GM21447 (cell line): ENCODE measurements around the gene ETV6.

Source experiments
- ATAC-seq: cut with Tn5 transposase; IDR thresholded peaks from one replicate; pipeline ENCODE4 v1.9.1; 2021; ENCODE audit not compliant: unreplicated experiment

The ETV6 gene

GRCh38 chr12:11756022-11756421 is 106.5 kb downstream of the ETV6 start:
- no peak for ATAC-seq

GRCh38 chr12:11756523-11756922 is 107.0 kb downstream of the ETV6 start:
- ATAC-seq = no peak

GRCh38 chr12:11757095-11757494 is 107.6 kb downstream of the ETV6 start:
- no peak for ATAC-seq

GRCh38 chr12:11757531-11757930 is 108.1 kb downstream of the ETV6 start:
- no peak for ATAC-seq

- ATAC-seq = no peak
These were observed 108.6 kb downstream of the ETV6 start for GRCh38 chr12:11758087-11758486.

DNA sequence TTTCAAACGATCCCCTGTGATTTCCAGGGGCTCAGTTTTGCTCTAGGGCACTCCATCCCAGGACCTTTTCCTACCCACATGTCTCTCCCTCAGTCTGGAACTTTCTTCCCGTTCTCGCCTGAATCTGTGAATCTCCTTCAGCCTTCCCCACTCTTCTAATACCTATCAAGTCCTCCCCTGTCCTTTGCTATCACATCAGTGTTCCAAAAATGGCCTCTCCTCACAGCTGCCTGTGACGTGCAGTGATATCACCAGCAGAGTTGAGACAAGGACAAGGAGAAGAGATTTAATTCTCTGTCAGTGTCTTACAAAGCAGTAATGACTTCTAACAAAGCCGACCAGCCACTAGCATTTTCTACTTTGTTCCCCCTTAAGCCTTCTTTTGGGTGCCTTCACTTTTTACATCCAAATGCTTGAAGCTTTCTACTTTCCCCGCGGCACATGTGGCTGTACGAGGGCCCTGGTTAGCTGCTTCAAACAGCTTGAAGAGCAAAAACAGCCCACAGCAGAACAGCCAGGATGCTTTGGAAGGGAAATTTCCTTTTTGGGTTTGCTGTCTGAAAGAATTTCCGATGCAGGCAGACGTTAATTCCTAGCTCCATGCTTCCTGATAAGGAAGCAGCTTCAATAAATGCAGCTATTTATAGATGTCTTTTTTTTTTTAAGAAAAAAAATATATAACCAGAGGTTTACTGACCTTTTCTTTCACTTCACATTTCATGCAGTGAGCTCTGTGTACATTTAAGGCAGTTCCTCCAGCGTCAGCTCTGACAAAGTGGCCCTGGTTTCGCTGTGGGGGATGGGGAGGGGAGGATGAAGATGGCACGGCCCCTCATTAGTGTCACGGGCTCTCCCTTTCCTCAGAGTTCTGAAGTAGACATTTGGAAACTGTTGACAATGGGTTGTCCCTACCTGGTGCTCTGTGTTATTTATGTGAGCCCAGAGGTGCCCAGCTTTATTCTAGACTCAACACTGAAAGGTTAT is 109.3 kb downstream of the ETV6 start:
- ATAC-seq = peak; percentile 39

DNA sequence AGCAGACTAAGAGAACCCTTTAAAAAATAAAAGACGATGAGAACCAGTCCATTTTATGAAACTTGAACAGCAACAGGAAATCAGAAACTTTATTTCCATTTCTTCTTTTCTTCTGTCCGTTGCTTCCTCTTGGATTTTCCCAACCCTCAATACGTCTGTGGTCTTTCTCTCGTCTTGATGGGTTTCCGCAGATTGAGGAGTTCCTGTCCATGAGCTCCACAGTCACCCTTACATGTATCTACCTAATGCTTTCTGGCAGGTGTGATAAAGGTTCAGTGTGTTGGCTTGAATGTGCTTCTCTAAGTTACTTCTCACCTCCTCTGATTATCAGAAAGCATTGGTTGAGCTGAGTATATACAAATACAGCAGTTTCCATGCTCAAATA is 110.0 kb downstream of the ETV6 start:
- ATAC-seq = no peak

- no peak for ATAC-seq
These were observed 110.4 kb downstream of the ETV6 start for GRCh38 chr12:11759899-11760298.

DNA sequence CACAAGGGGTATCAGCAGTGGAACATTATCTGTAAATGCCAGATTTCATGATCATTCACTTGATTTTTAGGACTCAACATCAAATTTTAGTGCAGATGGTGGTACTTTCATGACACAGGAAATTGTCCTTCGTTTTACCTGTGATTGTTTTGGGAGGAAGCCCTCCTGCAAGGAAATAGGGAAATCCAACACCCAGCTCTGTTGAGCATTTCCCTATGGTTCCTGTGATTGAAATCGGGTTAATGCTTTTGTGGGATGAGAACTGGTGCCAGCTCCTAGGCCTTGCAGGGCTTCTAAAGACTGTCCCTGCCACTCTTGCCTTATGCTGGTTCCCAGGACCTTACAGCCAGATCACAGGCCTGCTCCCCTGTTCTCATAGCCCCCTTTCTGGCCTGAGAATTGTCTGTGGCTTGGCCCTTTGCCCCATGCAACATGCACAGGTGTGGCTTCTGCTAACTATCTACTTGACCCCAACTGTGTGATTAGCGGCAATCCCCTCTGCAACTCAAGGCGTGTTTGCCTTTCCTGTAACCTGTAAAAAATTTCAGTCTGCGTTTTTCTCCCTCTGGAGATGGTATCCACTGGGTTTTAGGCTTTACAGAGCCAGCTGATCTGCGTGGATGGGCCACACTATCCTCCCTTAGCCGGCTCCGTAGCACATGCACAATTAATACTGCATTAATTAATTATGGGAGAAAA is 112.5 kb downstream of the ETV6 start:
- ATAC-seq = peak; percentile 53

GRCh38 chr12:11762723-11763326 is 113.4 kb downstream of the ETV6 start:
- peak; percentile 33 for ATAC-seq

GRCh38 chr12:11763760-11764520 is 114.5 kb downstream of the ETV6 start:
- no peak for ATAC-seq

DNA sequence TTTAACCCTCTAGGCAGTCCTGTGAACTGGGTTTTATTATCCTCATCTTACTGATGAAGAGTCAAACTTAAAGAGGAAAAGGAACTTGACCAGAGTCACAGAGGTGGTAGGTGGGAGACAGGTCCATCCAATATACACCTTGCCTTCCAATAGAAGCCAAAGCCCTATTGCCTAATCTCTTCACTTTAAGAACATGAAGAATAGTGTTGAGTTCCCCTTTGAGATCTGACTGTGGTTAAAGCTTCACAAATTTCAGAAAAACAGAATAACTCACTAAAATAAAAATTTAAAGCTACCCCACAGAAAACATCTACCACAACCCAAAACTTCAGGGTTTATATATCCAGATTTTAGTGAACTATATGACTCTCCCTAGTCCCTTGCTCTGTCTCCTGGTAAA is 115.4 kb downstream of the ETV6 start:
- ATAC-seq = no peak

DNA sequence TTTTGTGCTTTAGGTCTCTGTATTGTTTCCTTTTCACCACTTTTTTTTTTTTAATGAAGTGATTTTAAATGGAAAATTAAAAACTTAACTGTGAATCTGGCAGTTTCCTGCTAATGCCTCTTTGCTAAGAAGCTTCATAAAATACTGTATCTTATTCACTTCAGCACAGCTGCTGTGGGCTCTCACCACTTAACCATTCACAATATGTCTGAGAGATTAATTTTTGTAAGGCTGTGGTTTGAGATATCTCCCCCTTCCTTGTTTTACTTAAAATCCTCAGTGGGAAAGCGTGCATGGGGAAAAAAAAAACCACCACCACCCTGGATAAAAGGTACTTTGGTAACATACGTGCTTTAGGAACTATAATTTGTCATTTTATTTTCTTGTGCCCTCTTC is 115.9 kb downstream of the ETV6 start:
- no peak for ATAC-seq

DNA sequence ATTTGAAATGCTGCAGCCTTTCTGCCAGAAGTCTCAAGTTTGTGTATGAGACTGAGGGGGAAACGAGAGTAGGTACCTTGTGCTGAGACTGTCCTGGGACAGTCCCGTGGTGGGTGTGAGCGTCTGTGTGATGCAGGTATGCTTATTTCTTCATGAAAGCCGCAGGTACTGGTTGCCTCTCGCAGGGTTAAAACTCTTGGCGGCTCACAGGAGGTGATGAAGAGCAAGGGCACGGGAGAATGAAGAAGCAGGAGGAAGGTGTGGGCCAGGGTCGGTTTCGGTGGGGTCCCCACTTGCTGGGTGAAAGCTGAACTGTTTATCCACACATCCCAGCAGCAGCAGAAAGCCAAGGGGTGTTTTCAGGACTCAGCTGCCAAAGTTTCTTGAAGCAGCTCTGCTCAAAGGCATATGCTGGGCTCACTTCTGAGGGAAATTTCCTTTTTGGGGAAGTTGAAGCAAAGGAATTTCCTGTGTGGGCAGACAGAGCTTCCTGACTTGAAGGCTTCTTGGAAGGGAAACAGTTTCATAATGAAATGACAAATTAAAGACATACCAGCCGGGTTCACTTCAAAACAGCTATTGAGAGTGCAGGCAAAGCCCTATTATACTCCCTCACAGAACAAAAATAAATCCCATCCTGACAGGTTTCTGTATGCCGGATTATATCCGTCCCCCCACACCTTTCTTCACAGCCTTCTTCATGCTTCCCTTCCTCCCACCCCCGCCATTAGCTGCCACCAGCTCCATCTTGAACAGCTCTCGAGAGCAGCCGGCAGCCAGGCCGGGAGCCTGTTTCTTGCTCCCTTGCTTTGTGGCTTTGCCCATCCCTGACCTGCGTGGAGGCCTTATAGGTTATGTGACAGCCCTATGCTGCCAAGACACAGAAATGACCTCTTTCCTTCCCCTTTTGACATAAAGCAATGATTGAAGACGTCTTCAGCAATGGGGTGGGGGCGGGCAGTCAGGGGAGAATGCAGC is 116.6 kb downstream of the ETV6 start:
- ATAC-seq = peak; percentile 60

DNA sequence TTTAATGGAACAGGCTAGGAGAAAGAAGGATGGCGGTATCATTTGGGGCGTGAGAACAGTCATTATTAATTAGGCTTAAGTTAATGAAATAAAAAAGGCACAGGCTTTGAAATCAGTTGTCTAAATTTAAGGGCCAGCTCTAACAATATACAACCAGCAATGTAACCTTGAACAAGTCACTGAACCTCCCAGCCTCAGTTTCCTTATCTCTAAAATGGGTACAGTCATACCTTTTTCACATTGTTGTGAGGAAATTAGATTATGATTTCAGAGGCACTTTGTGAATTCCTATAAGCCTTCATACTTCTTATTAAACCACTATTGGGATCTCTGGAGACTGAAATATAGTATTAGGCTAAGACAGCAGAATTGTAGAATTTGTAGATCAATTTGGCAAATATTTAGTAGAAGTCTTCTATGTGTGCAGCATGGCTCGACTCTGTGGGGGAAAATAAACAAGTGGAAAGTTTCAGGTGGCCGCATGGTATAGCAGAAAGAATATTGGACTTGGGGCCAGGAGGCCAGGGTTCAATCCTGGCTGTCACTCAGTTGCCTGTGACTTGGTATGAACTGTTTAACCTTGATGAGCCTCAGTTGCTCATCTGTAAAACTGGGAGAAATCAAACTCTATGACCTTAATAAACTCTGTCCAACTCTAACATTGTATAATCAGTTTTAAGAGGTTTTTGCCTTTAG is 117.7 kb downstream of the ETV6 start:
- no peak for ATAC-seq

- no peak for ATAC-seq
These were observed 118.3 kb downstream of the ETV6 start for GRCh38 chr12:11767798-11768197.

GRCh38 chr12:11768233-11768965 is 118.9 kb downstream of the ETV6 start:
- no peak for ATAC-seq

- no peak for ATAC-seq
These were observed 120.4 kb downstream of the ETV6 start for GRCh38 chr12:11769723-11770514.
